HG03175 (cell line): ENCODE measurements around the gene RPL36AL.

Source experiments
- ATAC-seq: cut with Tn5 transposase; IDR thresholded peaks from one replicate; pipeline ENCODE4 v1.9.1; 2021; ENCODE audit warnings: mild to moderate bottlenecking, moderate library complexity; ENCODE audit not compliant: unreplicated experiment

Gene RPL36AL

GRCh38 chr14:49582113-49582977 lies 38.1 kb downstream of the RPL36AL start:
- ATAC-seq: no peak

GRCh38 chr14:49581209-49582112 lies 39.0 kb downstream of the RPL36AL start:
- no peak for ATAC-seq

- ATAC-seq: no peak
Measured at GRCh38 chr14:49579841-49580240, 40.6 kb downstream of the RPL36AL start.

- ATAC-seq: no peak
Measured at GRCh38 chr14:49578141-49578540, 42.3 kb downstream of the RPL36AL start.

GRCh38 chr14:49574038-49574437 lies 46.4 kb downstream of the RPL36AL start:
- no peak for ATAC-seq

GRCh38 chr14:49569281-49569680 lies 51.1 kb downstream of the RPL36AL start:
- ATAC-seq: no peak
